K562 (cell line): Measurements from ENCODE around the gene OPRD1. TPM values are rescaled to one million over a fixed set of nuclear protein-coding genes. Genes with fewer than 3 reads are reported as not detected.
A peak's percentile ranks its signal among the peaks of the same experiment; 100 is the strongest.

ENCODE experiments used
- ATAC-seq: fragments of 200-7000 bp; cut with Tn5 transposase; 3 replicates; pipeline ENCODE4 v1.9.1; 2020; ENCODE audit warnings: moderate library complexity
- BruUV-seq: library from RNA; stranded (reverse); fragments of 400-500 nt; replicated peaks from 2 replicates; lab custom pipeline; 2021; lab: Mats Ljungman, UMichigan
- CTCF ChIA-PET: fragments of 300-600 bp; formaldehyde crosslinking; extraction: SDS; loops from one replicate; lab custom pipeline; 2021; ENCODE audit warnings: low intra/inter-chr PET ratio; lab: Yijun Ruan, JAX
- POLR2A ChIA-PET: fragments of 300-600, 350-650 bp; sonication (Branson Sonifier 250); formaldehyde crosslinking; extraction: SDS; loops from one replicate; lab custom pipeline; 2021; ENCODE audit warnings: antibody characterized with exemption, inconsistent platforms; lab: Yijun Ruan, JAX
- DNase-seq, 4 experiments: peaks; one replicate each; pipeline versions ENCODE4 v3.0.0 to v3.0.0-alpha.2; 2011 to 2018; ENCODE audit warnings: low spot score in 3 of 4, mixed read lengths in 3 of 4; ENCODE audit errors: extremely low read depth in 1 of 4
- FAIRE-seq: peaks from 2 replicates; lab custom pipeline; 2011; peaks lifted over from hg19 to GRCh38; lab: Jason Lieb, UNC
- H2AFZ ChIP-seq: 2 replicates; pipeline ENCODE4 v1.6.0; 2011; ENCODE audit warnings: low read depth, low read length, control low read depth, inconsistent platforms
- H3K27ac ChIP-seq: fragments of 200-600 bp; 3 replicates; pipeline ENCODE4 v1.8.0; 2011; ENCODE audit warnings: low read depth, mild to moderate bottlenecking, control low read depth, inconsistent platforms, low read length, moderate library complexity, mixed read lengths; ENCODE audit errors: extremely low read depth
- H3K27me3 ChIP-seq, 2 experiments: fragments of 300-600 bp in 1 of 2; 2 replicates in 1 of 2; 3 replicates in 1 of 2; pipeline versions ENCODE4 v1.6.0 to v1.8.0; 2011; ENCODE audit warnings: inconsistent platforms in 2 of 2, low read length in 2 of 2, mild to moderate bottlenecking in 1 of 2, mixed read lengths in 1 of 2, moderate library complexity in 1 of 2; ENCODE audit not compliant: control insufficient read depth in 2 of 2, insufficient read depth in 2 of 2
- H3K36me3 ChIP-seq: fragments of 300-600 bp; 3 replicates; pipeline ENCODE4 v1.8.0; 2011; ENCODE audit warnings: mild to moderate bottlenecking, low read length, inconsistent platforms; ENCODE audit not compliant: control insufficient read depth, insufficient read depth
- H3K4me1 ChIP-seq, 2 experiments: fragments of 200-600 bp in 1 of 2; replicated peaks in 1 of 2; 2 replicates in 1 of 2; 3 replicates in 1 of 2; pipeline versions ENCODE4 v1.5.1 to v1.8.0; 2011; ENCODE audit warnings: inconsistent platforms in 2 of 2, low read length in 2 of 2, mild to moderate bottlenecking in 1 of 2, mixed read lengths in 1 of 2, moderate library complexity in 1 of 2; ENCODE audit not compliant: control insufficient read depth in 2 of 2, insufficient read depth in 2 of 2
- H3K4me2 ChIP-seq: 2 replicates; pipeline ENCODE4 v1.6.1; 2011; ENCODE audit warnings: low read length, control low read depth, inconsistent platforms, mixed read lengths; ENCODE audit not compliant: insufficient read depth
- H3K4me3 ChIP-seq: fragments of 200-600 bp; sonication (generic), shearing (Covaris generic); 2 replicates; pipeline ENCODE4 v1.5.1; 2016; ENCODE audit warnings: control low read depth, inconsistent platforms
- H3K79me2 ChIP-seq: fragments of 200-600 bp; 3 replicates; pipeline ENCODE4 v1.8.0; 2011; ENCODE audit warnings: low read length, inconsistent platforms; ENCODE audit not compliant: control insufficient read depth, insufficient read depth
- H3K9ac ChIP-seq, 2 experiments: 2 replicates each; pipeline versions ENCODE4 v1.6.0 to v1.6.1; 2011; ENCODE audit warnings: low read depth in 2 of 2, low read length in 2 of 2, control low read depth in 1 of 2, inconsistent platforms in 1 of 2, mild to moderate bottlenecking in 1 of 2, mixed read lengths in 1 of 2; ENCODE audit not compliant: insufficient read depth in 1 of 2
- H3K9me1 ChIP-seq: one replicate; pipeline ENCODE4 v1.6.0; 2011; ENCODE audit warnings: inconsistent platforms, mild to moderate bottlenecking, low read length, moderate library complexity; ENCODE audit not compliant: control insufficient read depth, insufficient read depth
- H3K9me3 ChIP-seq: replicated peaks from 2 replicates; pipeline ENCODE4 v1.5.1; 2011; ENCODE audit warnings: low read depth, low read length, inconsistent platforms; ENCODE audit not compliant: control insufficient read depth, insufficient read depth
- H4K20me1 ChIP-seq: replicated peaks from 2 replicates; pipeline ENCODE4 v1.6.1; 2011; ENCODE audit warnings: low read length, inconsistent platforms, mixed read lengths; ENCODE audit not compliant: control insufficient read depth, insufficient read depth
- CAMTA2 ChIP-seq: fragments of 250-450 bp; sonication (Bioruptor Pico); conservative IDR thresholded peaks from 2 replicates; pipeline ENCODE4 v1.5.1; 2022
- DPF2 ChIP-seq: fragments of 450-650 bp; IDR thresholded peaks from 2 replicates; pipeline ENCODE4 v1.6.1; 2016
- ELF4 ChIP-seq: fragments of 450-650 bp; formaldehyde crosslinking; IDR thresholded peaks from 2 replicates; pipeline ENCODE4 v1.4.0; 2022; ENCODE audit warnings: missing genetic modification characterization
- ESRRB ChIP-seq: fragments of 250-450 bp; sonication (Bioruptor Pico); IDR thresholded peaks from 2 replicates; pipeline ENCODE4 v1.5.0; 2020; ENCODE audit warnings: mild to moderate bottlenecking, moderate library complexity, borderline replicate concordance
- HNRNPL ChIP-seq: fragments of 200-400 bp; formaldehyde crosslinking; IDR thresholded peaks from 2 replicates; pipeline ENCODE4 v1.6.1; 2017; ENCODE audit warnings: low read depth, mild to moderate bottlenecking, low read length
- JUN ChIP-seq, 2 experiments: sonication (generic) in 1 of 2; formaldehyde crosslinking in 1 of 2; IDR thresholded peaks; 2 replicates each; pipeline versions ENCODE4 v1.6.1 to v1.8.0; 2012 to 2022; ENCODE audit warnings: borderline replicate concordance in 2 of 2, mild to moderate bottlenecking in 2 of 2, improper control_type of control experiment in 1 of 2, low read depth in 1 of 2, low read length in 1 of 2, missing genetic modification reagents in 1 of 2
- JUND ChIP-seq, 2 experiments: IDR thresholded peaks; 2 replicates in 1 of 2; 3 replicates in 1 of 2; pipeline ENCODE4 v1.6.1; 2011; ENCODE audit warnings: borderline replicate concordance in 2 of 2, low read depth in 2 of 2, low read length in 2 of 2, improper control_type of control experiment in 1 of 2, missing biosample characterization in 1 of 2, missing genetic modification characterization in 1 of 2, missing genetic modification reagents in 1 of 2
- MEIS2 ChIP-seq: fragments of 450-650 bp; IDR thresholded peaks from 2 replicates; pipeline ENCODE4 v1.6.1; 2014; ENCODE audit warnings: mild to moderate bottlenecking; ENCODE audit not compliant: partially characterized antibody
- SAP30 ChIP-seq: fragments of 200-600 bp; sonication (generic); IDR thresholded peaks from 2 replicates; pipeline ENCODE4 v1.6.1; 2012; ENCODE audit warnings: borderline replicate concordance, low read depth, mild to moderate bottlenecking, moderate library complexity, low read length, control low read depth, inconsistent platforms; ENCODE audit not compliant: insufficient read depth, poor library complexity, severe bottlenecking
- SMC3 ChIP-seq: conservative IDR thresholded peaks from 2 replicates; pipeline ENCODE4 v1.6.1; 2011; ENCODE audit warnings: low read depth, low read length, improper control_type of control experiment; ENCODE audit not compliant: insufficient read depth
- TCFL5 ChIP-seq: fragments of 250-450 bp; sonication (Bioruptor Pico); conservative IDR thresholded peaks from 2 replicates; pipeline ENCODE4 v1.6.1; 2021; ENCODE audit warnings: mild to moderate bottlenecking, moderate library complexity, matching md5 sums
- ZNF212 ChIP-seq: fragments of 450-650 bp; formaldehyde crosslinking; IDR thresholded peaks from 2 replicates; pipeline ENCODE4 v1.4.0; 2020; ENCODE audit warnings: mild to moderate bottlenecking
- ZNF24 ChIP-seq: fragments of 450-650 bp; IDR thresholded peaks from 2 replicates; pipeline ENCODE4 v1.6.1; 2016
- ZNF408 ChIP-seq: fragments of 250-450 bp; sonication (Bioruptor Pico); IDR thresholded peaks from 2 replicates; pipeline ENCODE4 v1.4.0; 2020; ENCODE audit warnings: low read depth, mild to moderate bottlenecking, moderate library complexity
- ZNF41 ChIP-seq: fragments of 250-450 bp; sonication (Bioruptor Pico); conservative IDR thresholded peaks from 2 replicates; pipeline ENCODE4 v1.4.0; 2020; ENCODE audit warnings: mild to moderate bottlenecking
- WGBS: fragments of 100-300 bp; shearing (Covaris generic); methylation state at CpG from one replicate; pipeline ENCODE4 v1.1.6; 2016; ENCODE audit warnings: low coverage, mixed read lengths; ENCODE audit not compliant: insufficient coverage; ENCODE audit errors: missing lambda C conversion rate; 5-methylcytosine and 5-hydroxymethylcytosine counted together
- in situ Hi-C: fragments of 300-500 bp; cut with MboI; formaldehyde crosslinking; loops from 4 replicates; pipeline ENCODE4 v1.15.0; 2018; ENCODE audit warnings: inconsistent platforms, mixed read lengths
- intact Hi-C: fragments of 100-400 bp; cut with micrococcal nuclease; formaldehyde crosslinking; loops from 2 replicates; pipeline ENCODE4 v1.14.2; 2022
- polyA plus RNA-seq, 8 experiments: library from polyadenylated mRNA; depleted of rRNA in 4 of 8; stranded (reverse) in 5 of 8; unstranded in 3 of 8; fragments of >200 nt; fragmentation: Nextera tagmentation in 2 of 8; fragmentation: Illumina TruSeq in 1 of 8; extraction: Ambion mirVana in 2 of 8; extraction: Trizol in 1 of 8; gene quantifications; 2 replicates each; pipeline versions ENCODE4 v1.2.1 to v1.2.3, GENCODE V29; 2011 to 2014; ENCODE audit warnings: inconsistent platforms in 1 of 8, missing spikeins in 1 of 8
- total RNA-seq, 7 experiments: library from RNA; depleted of rRNA in 6 of 7; stranded (reverse); fragments of >200 nt in 6 of 7; fragmentation: Illumina TruSeq in 2 of 7; extraction: Trizol in 2 of 7; gene quantifications; 2 replicates each; pipeline versions ENCODE4 v1.2.1 to v1.2.3, GENCODE V29; 2011 to 2021; ENCODE audit warnings: low replicate concordance in 1 of 7
- TF ChIP-seq, protein P1 (sequence below), 2 experiments: fragments of 450-650 bp in 1 of 2; sonication (generic) in 1 of 2; formaldehyde crosslinking in 1 of 2; IDR thresholded peaks in 1 of 2; conservative IDR thresholded peaks in 1 of 2; 2 replicates each; pipeline versions ENCODE4 v1.6.1 to v1.8.1; 2016 to 2023; ENCODE audit warnings: mild to moderate bottlenecking in 2 of 2, moderate library complexity in 2 of 2, inconsistent platforms in 1 of 2, missing genetic modification reagents in 1 of 2
- TF ChIP-seq, protein P2 (sequence below), 2 experiments: IDR thresholded peaks in 1 of 2; conservative IDR thresholded peaks in 1 of 2; 2 replicates each; pipeline ENCODE4 v1.6.1; 2016; ENCODE audit warnings: low read depth in 2 of 2, mild to moderate bottlenecking in 1 of 2, missing compliant biosample characterization in 1 of 2, missing genetic modification characterization in 1 of 2, moderate library complexity in 1 of 2

The OPRD1 gene
- total and polyA plus RNA-seq, 9 of the 15 experiments (the other 6 are each of a cell fraction or from before 2014, with no cell fraction given) = under 0.01 to 0.03 (median under 0.01) TPM; not detected in 6

DNA sequence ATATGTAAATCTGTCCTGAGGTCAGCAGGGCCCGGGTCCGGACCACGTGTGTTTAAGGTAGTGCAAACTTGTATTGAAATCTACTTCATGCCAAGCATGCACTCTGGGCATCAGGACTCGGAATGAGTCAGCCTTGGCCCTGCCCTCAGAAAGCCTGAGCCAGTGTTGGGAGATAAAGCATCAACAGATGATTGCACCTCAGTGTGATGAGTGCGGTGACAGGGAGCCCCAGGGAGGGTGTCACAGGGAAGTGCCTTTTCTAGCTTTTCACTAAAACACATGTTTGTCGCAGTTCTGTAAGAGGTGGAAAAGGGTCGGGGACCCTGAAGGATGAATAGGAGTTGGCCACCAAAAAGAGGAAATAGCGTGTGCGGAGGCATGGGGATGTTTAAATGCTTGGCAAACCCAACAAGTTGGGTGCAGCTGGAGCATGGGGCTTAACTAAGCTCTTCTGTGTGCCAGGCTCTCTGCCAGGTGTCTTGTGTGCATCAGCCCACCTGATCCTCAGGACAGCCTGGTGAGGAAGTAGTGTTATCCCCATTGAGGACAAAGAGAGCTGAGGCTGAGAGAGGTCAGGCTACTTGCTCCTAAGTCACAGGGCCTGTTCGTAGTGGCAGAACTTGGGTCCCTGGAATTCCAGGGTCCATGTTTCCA, 54.2 kb downstream of the OPRD1 start:
- H4K20me1 ChIP-seq = no peaks in the 10 kb centered on the region
- no peak overlapping the region for H3K4me3 ChIP-seq
- in situ Hi-C loops = loop anchor here (5.0 kb wide), 3 partner anchors 79 to 354 kb away; partner anchors contain the start of gene RNU11
- peaks cover 0 to 11% of the 10 kb centered on the region in 2 experiments; a peak in 2 of 5 replicates for H3K4me1 ChIP-seq
- no peaks in the 10 kb centered on the region for H3K9me3 ChIP-seq
- BruUV-seq = no TSS peak
- FAIRE-seq = no peak
- H3K79me2 ChIP-seq = no peaks in the 10 kb centered on the region
- H3K36me3 ChIP-seq = no peaks in the 10 kb centered on the region
- H3K9me1 ChIP-seq = no peaks in the 10 kb centered on the region
- no peak overlapping the region for H2AFZ ChIP-seq
- H3K27me3 ChIP-seq = peaks cover 37 to 70% of the 10 kb centered on the region in 2 experiments
- DNase-seq = no peak
- 3% methylated on average over 10 of the region's 10 CpGs for WGBS
- no peak; the same call in 2 of the 3 replicates for ATAC-seq
- no peak overlapping the region for H3K4me2 ChIP-seq
- no peak overlapping the region for H3K9ac ChIP-seq
- H3K27ac ChIP-seq = no peak overlapping the region
- POLR2A ChIA-PET = interaction anchor here (0.9 to 3.2 kb wide), 7 partner anchors 9 to 285 kb away, joined by 3 to 12 read pairs (median 7); partner anchors contain the start of genes GMEB1 and RNU11
- CTCF ChIA-PET = no interaction called here
- intact Hi-C loops = no loop called here
- no peak for TF ChIP-seq ZNF24
- TF ChIP-seq ESRRB = no peak
- TF ChIP-seq, protein P1, sequence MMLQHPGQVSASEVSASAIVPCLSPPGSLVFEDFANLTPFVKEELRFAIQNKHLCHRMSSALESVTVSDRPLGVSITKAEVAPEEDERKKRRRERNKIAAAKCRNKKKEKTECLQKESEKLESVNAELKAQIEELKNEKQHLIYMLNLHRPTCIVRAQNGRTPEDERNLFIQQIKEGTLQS (IDR thresholded peaks at IDR 0.05) = peak; percentile 31; the same call in 1 of the 2 replicates
- TF ChIP-seq, protein P1 (CRISPR knock-in tag; conservative IDR thresholded peaks at IDR 0.05) = no peak
- no peak for TF ChIP-seq ZNF41 (CRISPR knock-in tag)
- no peak for TF ChIP-seq ELF4
- TF ChIP-seq SAP30 = no peak
- TF ChIP-seq TCFL5 (CRISPR knock-in tag) = no peak
- TF ChIP-seq MEIS2 = peak; percentile 41
- TF ChIP-seq, protein P2, sequence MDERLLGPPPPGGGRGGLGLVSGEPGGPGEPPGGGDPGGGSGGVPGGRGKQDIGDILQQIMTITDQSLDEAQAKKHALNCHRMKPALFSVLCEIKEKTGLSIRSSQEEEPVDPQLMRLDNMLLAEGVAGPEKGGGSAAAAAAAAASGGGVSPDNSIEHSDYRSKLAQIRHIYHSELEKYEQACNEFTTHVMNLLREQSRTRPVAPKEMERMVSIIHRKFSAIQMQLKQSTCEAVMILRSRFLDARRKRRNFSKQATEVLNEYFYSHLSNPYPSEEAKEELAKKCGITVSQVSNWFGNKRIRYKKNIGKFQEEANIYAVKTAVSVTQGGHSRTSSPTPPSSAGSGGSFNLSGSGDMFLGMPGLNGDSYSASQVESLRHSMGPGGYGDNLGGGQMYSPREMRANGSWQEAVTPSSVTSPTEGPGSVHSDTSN (CRISPR knock-in tag; IDR thresholded peaks at IDR 0.05; ENCODE audit: low read depth) = 0 out of 2 replicates have a peak, but pooled peaks have one; percentile 10
- TF ChIP-seq, protein P2 (tag; conservative IDR thresholded peaks at IDR 0.05; ENCODE audit: low read depth) = no peak
- TF ChIP-seq DPF2 = no peak
- no peak for TF ChIP-seq JUN (IDR thresholded peaks at IDR 0.05; ENCODE audit: borderline replicate concordance, low read depth, low read length)
- no peak for TF ChIP-seq JUN (CRISPR knock-in tag; IDR thresholded peaks at IDR 0.05; ENCODE audit: borderline replicate concordance)
- TF ChIP-seq ZNF408 = no peak
- no peak for TF ChIP-seq SMC3
- no peak for TF ChIP-seq ZNF212 (CRISPR knock-in tag)
- no peak for TF ChIP-seq HNRNPL
- no peak for TF ChIP-seq JUND (IDR thresholded peaks at IDR 0.05; ENCODE audit: borderline replicate concordance, low read depth, low read length)
- TF ChIP-seq JUND (tag; IDR thresholded peaks at IDR 0.05; ENCODE audit: borderline replicate concordance, low read depth, low read length) = no peak
- TF ChIP-seq CAMTA2 (CRISPR knock-in tag) = no peak
